HS-27A (cell line): ENCODE results near the gene TMEM52.

Experiments
- DNase-seq: peaks from one replicate; pipeline ENCODE4 v3.0.0-alpha.2; 2012; ENCODE audit warnings: low read depth, missing footprints

TMEM52 gene

DNA sequence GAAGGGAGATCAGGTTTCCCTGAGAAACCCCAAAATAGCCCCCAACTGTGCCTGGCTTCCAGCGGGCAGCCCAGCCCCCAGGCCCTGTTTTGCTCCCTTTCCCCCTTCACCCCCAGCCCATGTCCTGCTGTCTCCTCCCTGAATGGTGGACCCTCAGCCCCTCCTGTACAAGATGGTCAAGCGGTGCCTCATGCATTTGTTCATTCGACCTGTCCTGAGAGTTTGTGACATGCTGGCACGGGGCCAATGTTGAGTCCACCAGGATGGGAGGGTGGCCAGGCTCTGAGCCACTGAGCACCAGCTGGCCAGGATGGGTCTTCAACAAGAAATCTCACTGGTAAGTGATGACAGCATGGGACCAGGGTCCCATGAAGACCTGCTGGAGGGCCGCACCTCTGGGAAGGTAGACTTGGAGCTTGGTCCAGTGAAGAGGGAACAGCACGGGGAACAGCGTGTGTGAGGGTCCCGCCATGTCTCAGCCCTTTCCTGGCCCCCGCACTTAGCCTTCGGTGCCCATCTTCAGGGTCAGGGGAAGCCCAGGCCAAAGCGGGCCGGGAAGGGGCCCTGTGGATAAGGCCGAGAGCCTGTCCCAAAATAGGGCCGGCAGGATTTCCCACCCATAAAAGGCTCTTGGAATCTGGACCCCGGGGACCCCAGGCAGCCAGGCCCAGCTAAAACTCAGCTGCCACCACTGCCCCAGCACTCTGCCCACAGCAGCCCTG is 3.9 kb downstream of the TMEM52 start, which contains the start of gene CALML6:
Gene CALML6 (plus strand): TSS at position 290 of the 722 bp plus-strand sequence. CDS start 21 bp downstream, at position 311.
- DNase-seq: no peak

DNA sequence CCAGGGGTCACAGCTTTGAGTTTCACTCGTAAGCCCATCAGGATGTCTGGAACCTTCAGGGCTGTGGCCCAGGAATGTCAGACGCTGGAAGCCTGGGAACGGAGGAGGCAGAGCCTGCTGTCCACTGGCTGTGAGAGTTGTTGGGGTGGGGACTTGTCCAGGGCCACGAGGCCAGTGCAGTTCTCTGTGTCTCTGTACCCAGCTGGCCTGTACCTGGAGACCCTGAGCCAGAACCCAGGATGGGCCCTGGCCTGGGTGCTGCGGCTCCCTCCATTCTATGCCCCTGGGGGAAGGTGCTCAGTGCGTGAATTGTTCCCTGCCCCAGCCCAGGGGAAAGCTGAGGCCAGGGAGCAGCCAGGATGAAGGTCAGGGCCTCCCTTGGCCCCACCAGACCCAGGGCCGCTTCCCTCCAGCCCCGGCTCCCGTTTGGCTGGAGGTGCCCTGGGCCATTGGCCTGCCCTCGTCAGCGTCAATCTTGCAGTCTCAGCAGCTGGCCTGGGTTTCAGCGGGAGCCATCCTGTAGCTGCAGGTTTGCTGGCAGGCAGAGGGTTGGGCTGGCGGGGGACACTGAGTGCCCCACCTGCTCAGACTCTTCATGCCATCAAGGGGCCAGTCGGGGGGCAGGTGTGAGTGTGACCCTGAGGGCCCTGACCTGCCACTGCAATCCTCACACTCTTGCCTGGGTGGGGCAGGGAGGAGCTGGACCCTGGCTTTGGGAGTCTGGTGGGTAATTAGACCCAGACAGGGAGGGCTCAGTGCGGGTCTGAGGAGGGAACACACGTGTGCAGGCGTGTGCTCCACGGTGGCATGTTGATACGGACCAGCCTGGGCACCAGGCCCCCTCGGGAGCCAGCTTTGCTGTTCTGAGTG is 4.7 kb downstream of the TMEM52 start:
- DNase-seq: no peak

DNA sequence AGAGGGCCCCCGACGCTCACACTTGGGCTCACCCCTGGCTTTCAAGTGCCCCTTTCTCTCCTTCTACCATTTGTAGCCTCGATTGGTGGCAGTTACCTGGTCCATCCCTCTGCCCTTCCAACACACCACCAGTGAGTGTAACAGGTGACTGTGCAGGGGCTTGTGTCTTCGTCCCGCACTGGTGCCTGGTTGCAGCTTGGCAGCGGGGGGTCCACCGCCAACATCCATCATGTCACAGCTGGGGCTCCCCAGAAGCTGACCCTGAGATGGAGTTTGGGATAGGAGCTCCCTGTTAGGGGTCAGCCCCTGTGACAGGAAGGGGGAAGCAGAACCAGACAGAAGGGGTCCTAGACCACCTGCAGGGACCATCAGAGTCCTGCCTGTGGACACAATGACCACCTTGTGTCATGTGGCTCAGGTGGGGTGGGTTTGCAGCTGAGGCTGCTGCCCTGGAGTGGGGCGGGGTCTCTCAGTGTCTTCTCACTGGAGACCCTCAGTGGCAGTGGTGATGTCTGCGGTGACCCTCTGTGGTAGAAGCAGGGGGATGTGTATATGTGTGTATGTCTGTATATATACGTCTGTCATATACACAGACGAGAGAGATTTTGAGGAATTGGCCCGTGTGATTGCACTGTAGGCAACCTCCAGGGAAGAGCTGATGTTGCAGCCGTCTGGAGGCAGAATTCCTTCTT is 7.6 kb downstream of the TMEM52 start:
- no peak for DNase-seq

DNA sequence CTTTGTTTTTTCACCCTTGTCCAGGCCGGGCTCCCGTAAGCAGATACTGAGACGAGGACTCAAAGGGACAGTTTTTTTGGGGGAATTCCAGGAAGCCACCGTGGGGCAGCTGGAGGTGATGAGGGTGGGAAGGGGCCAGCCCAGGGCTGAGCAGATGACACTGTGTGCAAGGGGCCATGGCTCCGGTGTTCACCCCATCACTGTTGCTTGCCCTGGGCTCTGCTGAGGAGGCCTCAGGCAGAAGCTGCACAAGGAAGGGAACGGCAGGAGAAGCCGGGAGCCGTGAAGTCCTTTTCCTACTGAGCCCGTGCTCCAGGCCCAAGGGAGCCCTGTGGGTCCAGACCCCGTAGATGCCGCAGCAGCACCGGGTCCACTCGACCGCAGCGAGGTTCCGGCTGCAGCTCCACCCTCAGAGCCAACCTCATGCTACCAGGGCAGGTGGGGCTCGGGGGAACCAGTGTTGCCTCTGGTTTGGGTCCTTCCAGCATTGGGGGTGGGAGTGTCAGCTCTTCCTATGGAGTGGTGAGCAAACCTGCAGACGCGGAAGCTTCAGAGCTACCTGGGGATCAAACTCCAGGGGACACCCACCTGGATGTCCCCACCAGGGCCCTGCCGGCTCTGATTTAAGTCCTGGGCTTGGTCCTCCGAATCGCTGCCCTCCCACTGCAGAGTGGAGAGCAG is 8.3 kb downstream of the TMEM52 start:
- DNase-seq: no peak

DNA sequence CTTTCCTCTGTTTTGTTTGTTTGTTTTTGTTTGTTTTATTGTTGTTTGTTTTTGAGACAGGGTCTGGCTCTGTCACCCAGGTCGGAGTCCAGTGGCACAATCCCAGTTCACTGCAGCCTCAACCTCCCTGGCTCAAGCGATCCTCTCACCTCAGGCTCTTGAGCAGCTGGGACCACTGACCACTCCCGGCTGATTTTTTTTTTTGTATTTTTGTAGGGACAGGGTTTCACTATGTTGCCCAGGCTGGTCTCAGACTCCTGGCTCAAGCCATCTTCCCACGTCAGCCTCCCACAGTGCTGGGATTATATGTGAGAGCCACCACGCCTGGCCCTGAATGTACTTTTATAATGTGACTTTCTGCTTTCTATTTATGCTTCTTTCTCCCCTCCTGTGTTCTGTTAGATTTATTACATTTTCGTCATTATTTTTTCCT is 9.0 kb downstream of the TMEM52 start:
- DNase-seq: no peak

DNA sequence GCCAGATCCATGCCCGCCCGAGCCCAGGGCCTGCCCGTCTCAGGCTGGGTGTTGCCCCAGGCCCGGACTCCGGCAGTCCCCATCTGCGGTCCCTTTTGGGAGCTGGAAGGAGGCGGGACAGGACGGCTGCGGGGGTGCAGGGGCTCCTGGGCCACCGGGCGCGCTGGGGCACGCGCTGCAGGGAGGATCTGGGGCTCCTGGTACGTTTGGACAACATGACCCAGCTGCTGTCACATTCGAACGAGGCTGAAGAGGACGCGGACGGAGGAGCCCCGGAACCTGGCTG is 10.6 kb downstream of the TMEM52 start:
- DNase-seq: no peak

DNA sequence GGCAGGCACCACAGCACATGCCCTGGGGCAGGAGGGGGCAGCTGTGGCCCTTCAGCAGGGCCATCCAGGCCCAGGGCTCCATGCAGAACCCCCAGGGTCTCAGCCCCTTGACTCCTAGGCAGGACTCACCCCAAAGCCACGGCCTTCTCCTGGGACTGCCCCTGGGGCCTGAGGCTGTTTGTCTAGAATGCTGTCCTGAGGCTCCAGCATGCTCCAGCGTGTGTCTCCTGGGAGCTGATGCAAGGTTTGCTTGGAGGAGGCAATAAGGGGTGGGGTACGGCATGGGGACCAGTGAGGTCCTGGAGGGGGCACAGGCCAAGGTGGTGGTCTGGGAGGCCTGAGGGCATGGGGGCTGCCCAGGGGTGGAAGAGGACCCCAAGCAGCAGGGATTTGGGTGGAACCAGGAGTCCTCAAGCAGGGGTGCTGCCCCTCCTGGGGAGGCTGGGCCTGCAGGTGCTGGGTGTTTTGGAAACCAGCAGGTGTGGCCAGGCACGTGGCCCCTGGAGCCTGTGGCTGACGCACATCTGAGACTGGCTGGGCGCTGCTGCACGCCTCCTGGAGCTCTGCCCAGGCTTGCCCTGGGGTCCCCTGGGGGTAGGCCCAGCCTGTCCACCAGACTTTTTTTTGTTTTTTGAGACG is 11.9 kb downstream of the TMEM52 start:
- DNase-seq: no peak

DNA sequence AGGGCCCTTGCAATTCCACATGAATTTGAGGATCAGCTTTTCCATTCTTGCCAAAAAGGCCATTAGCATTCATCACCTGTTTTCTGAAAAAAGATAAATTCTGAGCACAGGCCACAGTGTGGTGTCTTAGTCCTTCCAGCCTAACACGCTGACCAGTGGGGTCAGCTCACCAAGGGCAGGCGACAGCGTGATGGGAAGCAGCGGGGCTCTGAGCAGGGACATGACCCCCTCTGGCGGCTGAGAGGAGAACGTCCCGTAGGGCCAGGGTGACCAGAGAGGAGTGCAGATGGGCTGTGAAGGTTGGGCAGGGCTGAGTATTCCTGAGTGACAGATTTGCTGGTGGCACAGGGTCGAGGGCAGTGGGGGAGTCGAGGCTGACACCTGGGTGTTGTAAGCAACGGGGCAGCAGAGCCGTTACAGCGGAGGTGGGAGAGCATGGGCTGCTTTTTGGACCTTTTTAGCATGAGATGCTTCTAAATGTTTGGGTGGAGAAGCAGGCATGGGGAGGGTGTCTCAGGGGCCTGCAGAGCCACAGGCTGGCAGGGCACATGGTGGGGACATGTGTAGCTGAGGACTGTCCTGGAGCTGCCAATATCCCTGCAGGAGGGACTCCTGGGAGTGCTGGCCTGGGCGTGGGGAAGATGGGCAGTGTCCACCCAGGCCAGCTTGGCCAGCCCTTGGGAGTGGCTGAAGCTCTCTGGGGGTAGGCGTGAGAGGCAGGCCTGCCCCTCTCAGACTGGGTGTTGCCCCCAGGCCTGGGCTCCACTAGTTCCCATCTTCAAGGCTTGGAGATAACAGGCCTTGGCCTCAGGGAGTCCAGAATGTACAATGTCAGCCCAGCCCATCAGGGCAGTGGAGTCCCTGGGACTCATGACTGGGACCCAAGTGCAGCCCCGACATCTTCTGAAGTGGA is 12.6 kb downstream of the TMEM52 start:
- DNase-seq: peak; percentile 46

DNA sequence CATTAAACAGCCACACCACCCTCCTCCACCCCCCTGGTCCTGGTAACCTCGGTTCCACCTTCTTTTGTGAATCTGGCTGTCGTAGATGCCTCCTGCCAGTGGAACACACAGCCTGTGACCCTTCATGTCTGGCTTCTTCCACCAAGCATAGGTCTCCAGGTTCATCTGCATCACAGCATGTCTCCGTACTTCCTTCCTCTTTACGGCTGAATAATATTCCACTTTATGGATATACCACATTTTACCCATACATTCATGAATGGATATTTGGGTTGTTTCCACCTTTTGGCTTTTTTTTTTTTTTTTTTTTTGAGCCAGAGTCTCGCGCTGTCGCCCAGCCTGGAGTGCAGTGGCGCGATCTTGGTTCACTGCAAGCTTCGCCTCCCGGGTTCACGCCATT is 15.9 kb downstream of the TMEM52 start:
- DNase-seq: no peak

DNA sequence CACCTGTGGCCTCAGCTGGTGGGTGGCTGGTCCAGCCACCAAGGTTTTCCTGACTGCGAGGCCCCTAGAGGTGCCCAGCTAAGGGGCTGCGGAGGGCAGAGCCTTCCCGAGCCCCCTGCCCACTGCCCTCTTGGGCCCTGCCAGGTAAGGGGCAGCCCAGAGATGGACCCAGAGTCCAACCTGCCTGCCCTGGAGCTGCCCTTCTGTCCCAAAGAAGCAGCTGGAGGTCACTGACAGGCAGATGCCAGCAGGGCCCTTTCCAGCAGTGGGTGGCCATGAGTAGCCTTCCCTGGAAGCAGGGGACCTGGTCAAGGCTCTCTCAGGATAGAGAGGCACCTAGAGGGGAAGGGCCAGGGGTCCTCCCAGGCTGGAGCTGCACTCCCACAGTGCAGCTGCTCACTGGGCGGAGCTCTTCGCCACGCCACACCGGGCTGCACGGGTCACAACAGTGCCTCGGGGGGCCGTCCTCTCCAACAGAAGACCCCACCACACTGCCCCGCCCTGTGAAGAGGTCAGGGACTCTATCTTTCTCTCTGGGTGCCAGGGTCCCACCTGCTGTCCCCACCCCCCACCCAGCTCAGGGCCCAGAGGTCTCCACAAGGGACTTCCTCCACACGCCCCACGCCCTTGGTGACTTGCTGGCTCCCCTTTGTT is 17.3 kb downstream of the TMEM52 start:
- DNase-seq: no peak

DNA sequence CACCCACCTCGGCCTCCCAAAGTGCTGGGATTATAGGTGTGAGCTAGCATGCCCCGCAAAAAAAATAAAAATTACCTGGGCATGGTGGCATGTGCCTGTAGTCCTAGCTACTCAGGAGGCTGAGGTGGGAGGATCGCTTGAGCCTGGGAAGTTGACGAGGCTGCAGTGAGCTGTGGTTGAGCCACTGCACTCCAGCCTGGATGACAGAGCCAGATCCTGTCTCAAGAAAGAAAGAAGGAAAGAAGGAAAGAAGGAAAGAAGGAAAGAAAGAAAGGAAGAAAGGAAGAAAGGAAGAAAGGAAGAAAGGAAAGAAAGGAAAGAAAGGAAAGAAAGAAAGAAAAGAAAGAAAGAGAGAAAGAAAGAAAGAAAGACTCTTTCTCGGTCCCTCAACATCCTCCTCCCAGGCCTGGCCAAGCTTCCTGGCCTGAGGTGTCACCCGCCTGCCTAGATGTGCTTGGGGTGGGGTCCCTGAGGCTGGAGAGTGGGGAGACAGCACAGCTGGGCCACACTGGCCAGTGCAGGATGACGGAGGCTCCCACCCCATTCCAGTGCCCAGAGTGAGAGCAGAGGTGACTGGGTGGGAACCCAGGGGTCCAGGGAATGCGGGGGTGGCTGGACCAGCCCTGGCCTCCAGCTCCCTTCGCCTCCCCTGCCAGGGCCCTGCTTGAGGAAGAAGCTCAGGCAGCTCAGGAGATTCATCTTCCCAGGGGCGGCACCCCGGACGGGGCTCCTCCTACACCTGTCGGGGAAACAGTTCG is 18.0 kb downstream of the TMEM52 start:
- no peak for DNase-seq

DNA sequence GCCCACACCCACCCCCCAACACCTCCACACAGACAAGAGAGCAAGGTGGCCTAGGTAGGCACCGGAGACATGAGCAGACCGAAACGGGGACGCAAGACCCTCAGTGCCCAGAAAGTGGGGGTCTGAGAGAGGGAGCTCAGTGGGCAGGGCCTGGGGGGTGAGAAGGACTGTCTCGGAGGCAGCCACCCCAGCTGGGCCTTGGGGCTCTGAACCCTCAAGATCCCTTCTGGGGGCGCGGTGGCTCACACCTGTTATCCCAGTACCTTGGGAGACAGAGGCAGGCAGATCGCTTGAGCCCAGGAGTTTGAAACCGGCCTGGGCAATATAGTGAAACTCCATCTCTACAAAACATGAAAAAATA is 19.1 kb downstream of the TMEM52 start:
- no peak for DNase-seq

DNA sequence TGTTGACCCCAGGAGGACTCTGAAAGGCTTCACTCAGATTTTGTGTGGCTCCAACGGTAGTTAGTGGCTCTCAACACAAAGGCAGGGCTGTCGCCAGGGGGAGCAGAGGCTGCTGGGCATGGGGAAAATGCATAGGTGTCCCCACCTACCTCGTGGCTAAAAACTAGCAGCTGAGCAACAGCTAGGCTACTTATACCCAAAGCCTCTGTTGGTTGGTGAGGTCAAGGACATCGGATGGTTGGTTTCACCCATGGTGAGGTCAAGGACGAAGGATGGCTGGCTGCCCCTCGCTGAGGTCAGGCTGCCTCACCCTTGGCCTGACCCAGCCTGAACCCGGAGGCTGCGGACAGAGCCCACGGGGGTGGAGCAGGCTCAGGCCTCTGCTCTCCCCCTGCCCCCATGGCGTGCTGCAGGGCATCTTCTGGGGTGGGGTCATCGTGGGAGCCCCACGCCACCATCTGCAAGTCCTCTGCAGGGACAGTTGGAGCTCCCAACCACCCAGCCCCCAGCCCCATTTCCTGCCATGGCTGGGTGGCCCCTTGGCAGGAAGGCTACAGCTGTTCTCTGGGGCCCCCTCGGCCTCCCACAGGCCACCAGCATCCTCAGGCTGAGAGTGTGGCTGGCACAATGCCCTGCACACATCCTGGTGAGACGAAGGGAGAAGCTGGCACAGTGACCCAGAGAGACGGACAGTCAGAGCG is 19.7 kb downstream of the TMEM52 start:
- DNase-seq: no peak

DNA sequence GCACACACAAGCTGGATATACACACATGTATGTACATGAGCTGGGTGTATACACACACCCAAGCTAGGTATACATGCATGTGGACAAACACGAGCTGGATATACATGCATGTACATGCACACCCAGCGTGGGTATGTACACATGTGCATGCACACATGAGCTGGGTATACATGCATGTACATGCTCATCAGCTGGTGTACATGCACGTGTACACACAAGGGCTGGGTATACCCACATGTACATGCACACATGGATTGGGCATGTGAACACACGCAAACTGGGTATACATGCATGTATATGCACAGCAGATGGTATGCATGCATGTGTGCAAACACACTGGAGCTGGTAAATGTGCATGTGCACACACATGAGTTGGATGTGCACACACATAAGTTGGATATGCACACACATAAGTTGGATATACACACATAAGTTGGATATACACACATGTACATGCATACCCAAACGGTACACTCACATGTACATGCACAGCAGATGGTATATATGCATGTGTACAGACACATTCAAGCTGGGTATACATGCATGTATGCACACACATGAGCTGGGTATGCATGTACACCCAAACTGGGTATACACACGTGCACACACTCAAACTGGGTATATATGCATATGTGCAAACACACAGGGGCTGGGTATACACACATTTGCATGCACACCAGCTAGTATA is 20.7 kb downstream of the TMEM52 start:
- DNase-seq: no peak

DNA sequence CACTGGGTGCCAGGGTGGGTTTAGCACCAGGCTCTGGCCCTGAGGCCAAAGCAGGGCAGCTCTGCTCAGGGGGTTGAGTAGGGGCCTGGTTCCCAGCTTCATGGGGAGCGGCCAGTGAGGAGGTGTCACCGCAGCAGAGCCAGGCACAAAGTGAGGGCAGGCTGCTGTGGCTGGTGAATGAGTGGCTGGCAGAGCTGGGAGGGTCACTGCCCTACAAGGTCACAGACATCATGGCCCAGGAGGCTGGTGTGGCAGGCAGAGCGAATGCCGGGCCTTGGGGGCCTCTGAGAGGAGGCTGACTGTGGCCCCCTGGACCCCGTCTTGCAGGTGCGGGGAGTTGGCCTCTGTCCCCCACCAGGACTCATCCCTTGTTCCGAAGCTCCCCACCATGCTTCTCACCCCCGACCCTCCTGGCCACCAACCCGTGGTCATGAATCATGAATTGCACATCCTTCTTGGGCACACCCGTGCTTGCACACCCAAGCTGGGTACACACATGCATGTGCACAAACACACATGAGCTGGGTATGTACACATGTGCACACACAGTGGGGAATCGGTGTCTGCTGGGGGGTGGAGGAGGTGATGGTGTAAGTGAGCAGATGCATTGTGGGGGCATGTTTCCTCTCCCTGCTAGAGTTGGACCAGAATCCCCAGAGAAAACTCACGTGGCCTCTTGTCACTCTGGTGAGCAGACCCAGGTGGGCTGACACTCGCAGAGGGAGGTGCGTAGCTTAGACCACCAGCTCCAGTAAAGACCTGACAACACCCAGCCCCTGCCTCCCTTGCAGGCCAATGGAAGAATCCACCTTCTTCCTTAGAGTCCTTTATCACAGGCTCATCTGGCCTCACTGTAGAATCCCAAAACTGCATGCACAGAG is 23.4 kb downstream of the TMEM52 start:
- no peak for DNase-seq

DNA sequence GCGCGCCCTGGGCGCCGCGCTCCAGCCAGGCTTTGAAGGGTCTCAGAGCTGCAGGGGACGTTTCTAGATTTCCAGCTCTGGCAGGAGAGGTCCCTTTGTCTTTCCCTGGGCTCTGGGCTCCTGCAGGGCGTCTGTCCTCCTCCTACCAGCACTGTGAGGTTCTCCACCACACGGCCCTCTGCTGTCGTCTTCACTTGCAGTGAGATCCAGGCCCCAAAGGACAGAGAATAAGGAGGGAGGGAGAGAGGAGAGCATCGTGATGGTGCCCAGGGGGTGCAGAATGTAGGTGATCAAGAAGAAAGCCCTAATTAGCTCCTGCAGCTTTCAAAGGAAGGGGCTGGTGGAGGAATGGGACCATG is 24.0 kb downstream of the TMEM52 start:
- DNase-seq: no peak

DNA sequence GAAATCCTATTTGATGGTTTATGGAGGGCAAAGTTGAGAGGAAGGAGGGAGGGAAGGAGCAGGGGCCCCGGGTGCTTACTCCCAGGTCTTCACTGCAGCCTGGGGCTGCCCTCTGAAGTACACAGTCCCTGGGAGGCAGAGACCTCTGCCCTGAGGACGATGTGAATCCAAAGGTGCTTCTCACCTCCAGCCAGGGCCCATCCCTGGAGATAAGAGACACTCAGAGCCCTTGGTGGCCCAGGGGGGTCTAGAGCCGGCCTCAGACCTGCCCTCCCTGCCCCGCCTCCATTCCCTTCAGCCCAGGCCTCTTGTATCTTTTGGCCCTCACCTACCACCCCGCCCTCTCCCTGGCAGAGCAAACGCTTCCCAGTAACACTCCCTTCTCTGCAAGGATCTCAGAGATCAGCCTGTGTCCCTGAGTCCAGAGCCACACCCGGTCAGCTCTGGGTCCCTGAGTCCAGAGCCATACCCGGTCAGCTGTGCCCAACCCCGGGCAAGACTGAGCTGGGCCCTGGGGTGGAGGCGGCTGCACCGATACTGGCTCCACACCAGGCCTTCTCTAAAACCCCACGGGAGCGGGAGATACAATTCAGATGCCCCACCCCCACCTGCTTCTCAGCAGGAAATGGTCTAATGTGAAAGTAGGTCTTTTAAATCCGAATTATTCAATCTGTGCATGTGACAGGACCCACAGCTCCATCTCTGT is 24.6 kb downstream of the TMEM52 start:
- no peak for DNase-seq
